ENCODE data around the gene MTHFD2L.

- no peak for TF ChIP-seq CTCF (IDR thresholded peaks at IDR 0.05)
- TF ChIP-seq POLR2A (IDR thresholded peaks at IDR 0.05): no peak
Observed at GRCh38 chr4:74190332-74190731, 32.4 kb downstream of the MTHFD2L start.

All from body of pancreas (tissue), 4 donors.